Skeletal muscle cell (primary cell): Measurements from ENCODE around the gene KLHL6.
"Not testable (repeated sequence)": the region's sequence is repeated elsewhere in the genome, so short reads cannot be mapped to it uniquely, and the experiment has no call there.

Source experiments
- DNase-seq: peaks from one replicate; pipeline ENCODE4 v3.0.0-alpha.2; 2010; ENCODE audit warnings: low read depth
- H3K4me3 ChIP-seq: 2 replicates; pipeline ENCODE4 v1.5.1; 2011; ENCODE audit warnings: low read depth, mild to moderate bottlenecking, control low read depth, low read length, moderate library complexity

Gene KLHL6

DNA sequence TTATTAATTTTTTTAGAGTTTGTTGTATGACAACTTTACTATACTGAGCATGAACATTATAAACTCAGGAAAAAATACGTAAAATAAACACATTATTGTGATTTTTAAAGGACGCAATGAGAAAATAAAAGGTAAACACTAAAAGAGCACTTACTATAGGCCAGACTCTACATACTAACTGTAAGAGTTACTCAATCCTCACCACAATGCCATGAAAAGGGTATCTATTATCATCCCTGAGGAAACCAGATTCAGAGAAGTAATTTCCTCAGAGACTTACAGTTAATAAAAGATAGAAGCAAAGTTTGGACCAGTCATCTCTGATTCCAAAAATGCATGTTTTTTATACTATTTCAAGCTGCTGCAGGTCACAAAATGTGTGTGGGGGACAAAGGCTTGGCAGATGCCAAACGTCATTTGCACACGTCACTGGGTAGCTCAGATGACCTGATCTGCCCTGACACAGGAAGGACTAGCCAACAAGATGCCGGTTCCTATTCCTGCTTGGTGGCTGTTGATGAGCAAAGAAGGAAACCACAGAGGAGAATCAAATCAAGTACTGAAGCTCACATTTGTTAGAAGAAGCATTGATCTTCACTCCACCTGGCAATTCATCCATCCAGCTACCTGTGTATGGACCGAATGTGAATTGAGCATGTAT, 42.3 kb downstream of the KLHL6 start:
- no peak overlapping the region for H3K4me3 ChIP-seq
- no peak for DNase-seq

DNA sequence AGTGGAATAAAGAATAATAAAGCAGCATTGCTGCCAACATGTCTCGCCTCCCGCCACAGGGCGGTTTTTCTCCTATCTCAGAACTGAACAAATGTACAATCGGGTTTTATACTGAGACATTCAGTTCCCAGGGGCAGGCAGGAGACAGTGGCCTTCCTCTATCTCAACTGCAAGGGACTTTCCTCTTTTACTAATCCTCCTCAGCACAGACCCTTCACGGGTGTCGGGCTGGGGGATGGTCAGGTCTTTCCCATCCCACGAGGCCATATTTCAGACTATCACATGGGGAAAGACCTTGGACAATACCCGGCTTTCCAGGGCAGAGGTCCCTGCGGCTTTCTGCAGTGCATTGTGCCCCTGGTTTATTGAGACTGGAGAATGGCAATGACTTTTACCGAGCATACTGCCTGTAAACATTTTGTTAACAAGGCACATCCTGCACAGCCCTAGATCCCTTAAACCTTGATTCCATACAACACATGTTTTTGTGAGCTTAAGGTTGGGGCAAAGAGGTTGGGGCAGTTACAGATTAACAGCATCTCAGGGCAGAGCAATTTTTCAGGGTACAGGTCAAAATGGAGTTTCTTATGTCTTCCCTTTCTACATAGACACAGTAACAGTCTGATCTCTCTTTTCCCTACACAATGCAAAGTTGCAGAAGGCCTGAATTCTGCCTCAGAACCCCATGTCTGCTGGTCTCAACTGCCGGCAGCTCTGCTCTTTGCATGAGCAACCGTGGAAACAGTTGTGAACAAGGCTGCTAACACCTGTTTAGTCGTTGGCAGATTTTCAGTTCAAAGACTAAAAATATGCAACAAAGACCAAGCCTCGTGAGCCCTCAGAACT, 44.0 kb downstream of the KLHL6 start:
- not testable (repeated sequence) for H3K4me3 ChIP-seq, DNase-seq

DNA sequence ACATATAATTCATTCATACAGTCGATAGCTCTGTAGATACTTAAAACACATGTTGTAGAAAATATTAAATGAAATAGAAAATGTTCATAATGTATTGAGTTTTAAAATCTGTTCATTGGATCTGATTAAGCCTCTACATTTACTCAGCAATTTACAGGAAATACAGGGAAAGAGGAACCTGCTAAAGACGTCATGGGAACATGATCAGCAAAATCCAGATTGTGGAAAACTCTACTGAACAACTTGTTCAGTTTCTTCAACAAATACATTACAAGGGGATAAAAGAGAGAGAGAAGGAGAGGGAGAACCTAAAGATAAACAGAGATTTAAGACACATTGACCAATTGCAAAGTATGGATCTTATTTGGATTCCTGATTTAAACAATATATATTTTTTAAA, 46.7 kb downstream of the KLHL6 start:
- H3K4me3 ChIP-seq: no peak overlapping the region
- no peak for DNase-seq

GRCh38 chr3:183507551-183507950, 48.0 kb downstream of the KLHL6 start:
- DNase-seq: no peak
- H3K4me3 ChIP-seq: no peak overlapping the region

DNA sequence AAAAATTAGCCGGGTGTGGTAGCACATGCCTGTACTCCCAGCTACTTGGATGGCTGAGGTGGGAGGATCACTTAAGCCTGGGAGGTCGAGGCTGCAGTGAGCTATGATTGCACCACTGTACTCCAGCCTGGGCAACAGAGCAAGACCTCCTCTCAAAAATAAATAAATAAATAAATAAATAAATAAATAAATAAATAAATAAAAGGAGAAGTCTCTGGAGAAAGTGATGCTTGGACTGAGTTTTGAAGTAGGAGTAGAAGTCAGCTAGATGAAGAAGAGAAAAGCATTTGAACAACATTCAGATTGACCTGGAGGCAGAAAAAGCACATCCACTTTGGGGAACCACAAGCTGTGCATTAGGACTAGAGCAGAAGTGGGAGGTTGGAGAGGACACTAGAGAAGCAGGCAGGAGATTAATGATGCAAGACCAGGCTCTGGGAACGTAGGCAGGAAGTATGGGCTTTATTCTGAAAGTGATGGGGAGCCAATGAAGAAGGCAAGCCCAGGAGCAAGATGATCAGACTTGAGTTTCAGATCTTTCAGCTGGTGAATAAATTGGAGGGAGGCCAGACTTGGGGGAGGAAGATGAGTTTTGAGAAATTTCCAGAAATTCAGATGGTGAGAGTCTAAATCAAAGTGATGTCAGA, 48.7 kb downstream of the KLHL6 start:
- no peak for DNase-seq

GRCh38 chr3:183504597-183504996, 50.9 kb downstream of the KLHL6 start:
- no peak overlapping the region for H3K4me3 ChIP-seq
- DNase-seq: no peak

More for the DNA sequence above, 48.7 kb downstream of the KLHL6 start:
- H3K4me3 ChIP-seq: no peak overlapping the region

GRCh38 chr3:183503746-183504145, 51.8 kb downstream of the KLHL6 start:
- H3K4me3 ChIP-seq: no peak overlapping the region
- DNase-seq: no peak

DNA sequence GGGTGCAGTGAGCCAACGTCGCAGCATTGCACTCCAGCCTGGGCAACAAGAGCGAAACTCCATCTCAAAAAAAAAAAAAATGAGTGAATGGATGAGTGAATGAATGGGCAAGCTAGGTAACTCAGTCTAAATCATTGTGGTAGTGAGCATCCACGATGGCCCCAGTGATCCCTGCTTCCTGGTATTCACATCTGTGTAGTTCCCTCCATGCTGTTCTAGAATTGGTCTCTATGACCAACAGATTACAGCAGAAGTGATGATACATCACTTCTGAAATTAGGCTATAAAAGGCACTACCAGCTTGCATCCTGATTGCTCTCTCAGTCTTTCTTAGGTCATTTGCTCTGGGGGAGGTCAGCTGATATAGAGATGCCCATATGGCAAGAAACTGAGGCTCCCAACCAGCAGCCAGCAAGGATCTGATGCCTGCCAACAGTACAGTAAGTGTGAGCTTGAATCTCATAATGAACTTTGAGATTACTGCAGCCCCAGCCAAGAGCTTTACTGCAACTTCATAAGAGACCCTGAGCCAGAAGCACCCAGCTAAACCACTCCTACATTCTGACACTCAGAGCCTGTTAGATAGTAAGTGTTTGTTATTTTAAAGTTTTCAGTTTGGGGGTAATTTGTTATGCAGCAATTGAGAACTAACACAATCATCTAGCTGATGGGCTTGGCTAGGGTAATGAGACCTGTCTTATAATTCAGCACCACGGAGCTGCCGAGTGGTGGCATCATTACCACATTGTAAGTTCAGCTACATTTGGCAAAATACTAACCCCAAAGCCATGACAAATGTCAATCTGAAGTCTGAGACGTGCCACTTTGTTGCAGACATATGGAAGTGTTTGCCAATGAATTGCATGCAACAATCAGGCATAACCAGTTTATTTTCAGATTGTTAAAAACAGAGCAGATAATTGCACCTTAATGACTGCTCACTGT, 53.0 kb downstream of the KLHL6 start:
- no peak for DNase-seq
- H3K4me3 ChIP-seq: no peak overlapping the region

GRCh38 chr3:183500981-183501704, 54.4 kb downstream of the KLHL6 start:
- DNase-seq: no peak
- H3K4me3 ChIP-seq: no peak overlapping the region

DNA sequence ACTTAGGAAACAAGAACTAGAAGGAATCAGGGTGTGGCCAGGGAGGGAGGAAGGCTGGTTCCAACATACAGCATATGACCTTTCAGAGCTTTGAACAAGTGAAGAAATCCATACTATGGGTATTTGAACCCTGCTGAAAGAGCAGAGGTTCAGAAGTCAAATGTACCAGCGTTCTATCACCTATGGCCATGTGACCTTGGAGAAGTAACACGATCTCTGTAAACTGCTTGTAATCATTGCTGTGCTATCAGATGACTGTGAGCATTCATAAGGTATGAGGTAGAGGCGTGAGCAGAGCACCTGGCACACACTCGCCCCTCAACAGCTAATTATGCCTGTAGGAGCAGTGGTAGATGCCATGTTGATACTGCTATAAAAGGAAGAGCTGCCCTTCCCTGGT, 55.2 kb downstream of the KLHL6 start:
- no peak for DNase-seq
- H3K4me3 ChIP-seq: no peak overlapping the region

GRCh38 chr3:183498634-183499033, 56.9 kb downstream of the KLHL6 start:
- H3K4me3 ChIP-seq: no peak overlapping the region
- DNase-seq: no peak

- H3K4me3 ChIP-seq: no peak overlapping the region
These were observed 58.2 kb downstream of the KLHL6 start for GRCh38 chr3:183497313-183497712.

GRCh38 chr3:183496311-183496710, 59.2 kb downstream of the KLHL6 start:
- H3K4me3 ChIP-seq: no peak overlapping the region
- DNase-seq: no peak

More at GRCh38 chr3:183497313-183497712, 58.2 kb downstream of the KLHL6 start:
- DNase-seq: no peak

GRCh38 chr3:183494341-183494740, 61.2 kb downstream of the KLHL6 start:
- no peak overlapping the region for H3K4me3 ChIP-seq

GRCh38 chr3:183493296-183494045, 62.0 kb downstream of the KLHL6 start:
- DNase-seq: no peak
- no peak overlapping the region for H3K4me3 ChIP-seq

More at GRCh38 chr3:183494341-183494740, 61.2 kb downstream of the KLHL6 start:
- no peak for DNase-seq

DNA sequence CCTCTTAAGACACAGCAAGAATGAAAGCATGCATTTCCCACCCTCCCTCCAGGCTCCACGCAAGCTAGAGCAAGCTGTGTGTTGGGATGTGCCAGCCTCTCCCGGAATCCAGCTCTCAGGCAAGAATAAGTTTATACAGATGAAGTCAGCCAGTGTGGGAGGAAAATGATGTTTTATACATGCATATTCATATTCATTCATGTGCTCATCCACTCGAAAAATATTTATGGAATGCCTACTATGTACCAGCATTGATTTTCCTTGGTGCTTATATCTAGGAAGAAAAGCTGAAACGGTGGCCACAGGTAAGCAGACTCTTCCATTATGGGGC, 62.7 kb downstream of the KLHL6 start:
- no peak for DNase-seq
- H3K4me3 ChIP-seq: no peak overlapping the region

DNA sequence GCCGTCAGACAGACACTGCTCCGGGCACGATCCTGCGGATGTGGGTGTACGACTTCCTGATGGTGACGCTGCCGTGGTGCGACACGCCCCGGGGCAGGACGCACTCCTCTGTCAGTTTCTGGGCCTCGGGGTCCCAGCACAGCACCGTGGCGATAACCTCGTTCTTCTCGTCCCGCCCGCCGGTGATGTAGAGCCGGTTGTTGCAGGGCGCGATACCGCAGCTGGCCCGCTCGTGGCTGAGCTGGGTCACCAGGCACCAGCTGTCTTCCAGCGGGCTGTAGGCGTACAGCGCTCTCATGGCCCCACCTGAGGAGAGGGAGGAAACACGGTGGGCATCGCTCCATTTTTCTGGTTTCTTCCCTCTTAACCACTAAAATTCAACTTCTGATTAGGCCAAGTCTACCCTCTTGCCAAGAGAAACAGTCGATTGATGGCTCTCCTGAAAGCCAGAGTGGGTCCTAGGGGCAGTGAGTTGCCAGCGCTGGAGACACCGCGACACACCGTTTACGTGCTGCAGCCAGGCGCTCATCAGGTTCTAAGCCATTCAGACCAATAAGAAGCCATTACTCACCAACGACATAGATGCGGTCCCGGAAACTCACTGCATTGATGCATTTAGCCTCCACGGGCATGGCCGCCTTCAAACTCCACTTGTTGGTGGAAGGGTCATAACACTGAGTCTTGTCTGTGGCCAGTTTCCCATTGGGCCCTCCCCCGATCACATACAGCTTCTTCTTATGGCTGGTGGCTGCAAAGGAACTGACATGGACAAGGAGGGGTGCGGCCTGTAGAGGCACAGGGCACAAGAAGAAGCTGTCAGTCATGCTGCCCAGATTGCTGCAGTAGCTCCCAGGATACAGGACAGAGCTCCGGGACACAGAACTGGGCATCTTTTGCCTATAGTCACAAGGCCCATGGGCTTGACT, 63.3 kb downstream of the KLHL6 start:
- no peak for DNase-seq
- no peak overlapping the region for H3K4me3 ChIP-seq
